ENCODE data around the gene RGS3. TPM values are rescaled to one million over a fixed set of nuclear protein-coding genes. Genes with fewer than 3 reads are reported as not detected.

Gene RGS3
- total RNA-seq, 2 experiments from 2014 or later: 22.8 to 32.9 TPM

- no TSS peak for BruUV-seq (replicated peaks)
- Histone ChIP-seq H3K36me3 (ENCODE audit: insufficient read depth, low read length) (no peaks in the 10 kb centered on the region), H3K9me3 (ENCODE audit: low read length) (no peaks in the 10 kb centered on the region), H3K4me2 (ENCODE audit: low read length) (no peak overlapping the region), H3K27ac (ENCODE audit: low read depth, low read length, poor library complexity, severe bottlenecking) (no peak overlapping the region), H4K20me1 (ENCODE audit: insufficient read depth, low read length) (no peaks in the 10 kb centered on the region), H3K79me2 (ENCODE audit: insufficient read depth, low read depth, low read length) (no peaks in the 10 kb centered on the region), H3K4me1 (ENCODE audit: insufficient read depth, low read length, poor library complexity, severe bottlenecking) (no peaks in the 10 kb centered on the region), H3K4me3 (ENCODE audit: low read depth, low read length, poor library complexity, severe bottlenecking) (no peak overlapping the region), H3K9me2 (ENCODE audit: insufficient read depth, low read length) (no peaks in the 10 kb centered on the region), H2AFZ (ENCODE audit: low read length) (no peak overlapping the region)
- CTCF ChIA-PET (ENCODE audit: unreplicated experiment): no interaction called here
- intact Hi-C loops (cut with micrococcal nuclease; ENCODE audit: unreplicated experiment): no loop called here
- no peak for DNase-seq (ENCODE audit: low spot score)
- POLR2A ChIA-PET: interaction anchor here (0.6 kb wide), 1 partner anchor 339 kb away, joined by 3 read pairs; no protein-coding TSS in a partner anchor
- TF ChIP-seq, protein P1, sequence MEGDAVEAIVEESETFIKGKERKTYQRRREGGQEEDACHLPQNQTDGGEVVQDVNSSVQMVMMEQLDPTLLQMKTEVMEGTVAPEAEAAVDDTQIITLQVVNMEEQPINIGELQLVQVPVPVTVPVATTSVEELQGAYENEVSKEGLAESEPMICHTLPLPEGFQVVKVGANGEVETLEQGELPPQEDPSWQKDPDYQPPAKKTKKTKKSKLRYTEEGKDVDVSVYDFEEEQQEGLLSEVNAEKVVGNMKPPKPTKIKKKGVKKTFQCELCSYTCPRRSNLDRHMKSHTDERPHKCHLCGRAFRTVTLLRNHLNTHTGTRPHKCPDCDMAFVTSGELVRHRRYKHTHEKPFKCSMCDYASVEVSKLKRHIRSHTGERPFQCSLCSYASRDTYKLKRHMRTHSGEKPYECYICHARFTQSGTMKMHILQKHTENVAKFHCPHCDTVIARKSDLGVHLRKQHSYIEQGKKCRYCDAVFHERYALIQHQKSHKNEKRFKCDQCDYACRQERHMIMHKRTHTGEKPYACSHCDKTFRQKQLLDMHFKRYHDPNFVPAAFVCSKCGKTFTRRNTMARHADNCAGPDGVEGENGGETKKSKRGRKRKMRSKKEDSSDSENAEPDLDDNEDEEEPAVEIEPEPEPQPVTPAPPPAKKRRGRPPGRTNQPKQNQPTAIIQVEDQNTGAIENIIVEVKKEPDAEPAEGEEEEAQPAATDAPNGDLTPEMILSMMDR (conservative IDR thresholded peaks at IDR 0.05; ENCODE audit: low read length): no peak
- TF ChIP-seq EZH2phosphoT487 (IDR thresholded peaks at IDR 0.05; ENCODE audit: borderline replicate concordance, low read depth, low read length): no peak
These were observed 170.5 kb downstream of the RGS3 start for GRCh38 chr9:113633782-113634595.

DNA sequence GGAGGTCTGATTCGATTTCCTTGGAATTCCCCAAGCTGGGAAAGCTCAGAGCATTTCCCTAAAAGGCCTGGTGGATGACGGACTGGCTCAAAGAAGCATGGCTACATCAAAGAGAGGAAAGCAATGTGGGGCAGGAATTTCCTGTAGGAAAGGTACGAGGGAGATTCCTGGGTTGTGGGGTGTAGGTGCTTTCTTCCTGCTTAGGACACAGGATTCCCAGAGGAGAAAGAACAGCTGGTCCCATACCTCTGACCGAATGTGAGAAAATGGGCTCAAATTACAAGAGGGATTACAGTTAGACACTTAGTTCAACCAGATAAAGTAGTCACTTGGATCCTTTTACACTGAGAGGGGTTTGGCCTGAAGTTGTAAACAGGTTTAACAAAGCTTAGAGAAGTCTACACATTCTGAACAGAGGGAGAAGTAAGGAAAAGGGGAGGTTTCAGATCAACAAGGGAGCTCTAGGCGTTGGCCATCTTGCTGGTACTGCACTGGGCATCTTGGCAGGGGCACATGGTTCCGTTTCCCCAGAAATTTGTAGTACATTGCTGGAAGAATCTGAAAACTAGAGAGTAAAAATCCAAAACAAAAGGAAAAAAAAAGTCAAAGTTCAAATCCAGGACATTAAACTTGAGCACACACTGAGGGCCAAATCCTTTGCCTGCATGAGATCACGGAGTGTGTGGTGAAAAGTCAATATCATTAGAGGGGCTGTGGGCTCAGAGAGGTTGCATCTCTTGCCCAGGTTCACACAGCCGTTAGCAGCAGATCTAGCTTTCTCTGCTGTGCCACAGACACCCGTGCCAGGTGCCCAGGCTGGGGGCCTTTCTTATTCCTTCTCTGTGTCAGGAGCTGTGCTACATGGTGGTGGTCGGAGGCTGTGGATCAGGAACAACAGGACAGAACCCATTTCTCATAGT is 171.3 kb downstream of the RGS3 start:
- DNase-seq (ENCODE audit: low spot score): no peak
- no peak overlapping the region for H3K4me3 ChIP-seq (ENCODE audit: low read depth, low read length, poor library complexity, severe bottlenecking)
- BruUV-seq (replicated peaks): no TSS peak
- no peaks in the 10 kb centered on the region for H3K4me1 ChIP-seq (ENCODE audit: insufficient read depth, low read length, poor library complexity, severe bottlenecking)
- no peaks in the 10 kb centered on the region for H3K9me3 ChIP-seq (ENCODE audit: low read length)
- H3K9me2 ChIP-seq (ENCODE audit: insufficient read depth, low read length): no peaks in the 10 kb centered on the region
- intact Hi-C loops (cut with micrococcal nuclease; ENCODE audit: unreplicated experiment): no loop called here
- no peak overlapping the region for H2AFZ ChIP-seq (ENCODE audit: low read length)
- TF ChIP-seq, protein P1 (conservative IDR thresholded peaks at IDR 0.05; ENCODE audit: low read length): no peak
- TF ChIP-seq EZH2phosphoT487 (IDR thresholded peaks at IDR 0.05; ENCODE audit: borderline replicate concordance, low read depth, low read length): no peak
- ChIA-PET POLR2A (interaction anchor here (0.6 to 2.2 kb wide), 4 partner anchors 9 to 609 kb away, joined by 3 to 5 read pairs (median 4); no protein-coding TSS in a partner anchor), CTCF (ENCODE audit: unreplicated experiment) (no interaction called here)
- no peaks in the 10 kb centered on the region for H4K20me1 ChIP-seq (ENCODE audit: insufficient read depth, low read length)
- H3K79me2 ChIP-seq (ENCODE audit: insufficient read depth, low read depth, low read length): no peaks in the 10 kb centered on the region
- no peak overlapping the region for H3K4me2 ChIP-seq (ENCODE audit: low read length)
- no peaks in the 10 kb centered on the region for H3K36me3 ChIP-seq (ENCODE audit: insufficient read depth, low read length)
- H3K27ac ChIP-seq (ENCODE audit: low read depth, low read length, poor library complexity, severe bottlenecking): no peak overlapping the region
